ENCODE measurements around the gene TEK.

The TEK gene

GRCh38 chr9:27118916-27119315 is 9.9 kb downstream of the TEK start:
- DNase-seq (ENCODE audit: low read depth in 2 of 3, low spot score in 2 of 3): no peak

GRCh38 chr9:27124151-27124550 is 15.1 kb downstream of the TEK start:
- DNase-seq (ENCODE audit: low read depth in 2 of 3, low spot score in 2 of 3): no peak

GRCh38 chr9:27125030-27125429 is 16.0 kb downstream of the TEK start:
- no peak for DNase-seq (ENCODE audit: low read depth in 2 of 3, low spot score in 2 of 3)

- no peak for DNase-seq (ENCODE audit: low read depth in 2 of 3, low spot score in 2 of 3)
These were observed 16.9 kb downstream of the TEK start for GRCh38 chr9:27125936-27126335.

- DNase-seq (ENCODE audit: low read depth in 2 of 3, low spot score in 2 of 3): no peak
These were observed 17.6 kb downstream of the TEK start for GRCh38 chr9:27126670-27127069.

GRCh38 chr9:27129221-27129620 is 20.2 kb downstream of the TEK start:
- DNase-seq (ENCODE audit: low read depth in 2 of 3, low spot score in 2 of 3): no peak

GRCh38 chr9:27131731-27132130 is 22.7 kb downstream of the TEK start:
- DNase-seq (ENCODE audit: low read depth in 2 of 3, low spot score in 2 of 3): no peak

GRCh38 chr9:27133817-27134216 is 24.8 kb downstream of the TEK start:
- no peak for DNase-seq (ENCODE audit: low read depth in 2 of 3, low spot score in 2 of 3)

- no peak for DNase-seq (ENCODE audit: low read depth in 2 of 3, low spot score in 2 of 3)
These were observed 33.4 kb downstream of the TEK start for GRCh38 chr9:27142299-27142930.

GRCh38 chr9:27145143-27145542 is 36.1 kb downstream of the TEK start:
- no peak for DNase-seq (ENCODE audit: low read depth in 2 of 3, low spot score in 2 of 3)

- no peak for DNase-seq (ENCODE audit: low read depth in 2 of 3, low spot score in 2 of 3)
These were observed 40.6 kb downstream of the TEK start for GRCh38 chr9:27149651-27150050.

GRCh38 chr9:27150746-27151406 is 41.9 kb downstream of the TEK start:
- no peak for DNase-seq (ENCODE audit: low read depth in 2 of 3, low spot score in 2 of 3)

- DNase-seq (ENCODE audit: low read depth in 2 of 3, low spot score in 2 of 3): no peak
These were observed 42.8 kb downstream of the TEK start for GRCh38 chr9:27151693-27152404.

GRCh38 chr9:27152405-27152718 is 43.3 kb downstream of the TEK start:
- no peak for DNase-seq (ENCODE audit: low read depth in 2 of 3, low spot score in 2 of 3)

- no peak for DNase-seq (ENCODE audit: low read depth in 2 of 3, low spot score in 2 of 3)
These were observed 45.9 kb downstream of the TEK start for GRCh38 chr9:27154908-27155307.

GRCh38 chr9:27157097-27157496 is 48.1 kb downstream of the TEK start:
- DNase-seq (ENCODE audit: low read depth in 2 of 3, low spot score in 2 of 3): no peak

- no peak for DNase-seq (ENCODE audit: low read depth in 2 of 3, low spot score in 2 of 3)
These were observed 48.7 kb downstream of the TEK start for GRCh38 chr9:27157736-27158135.

GRCh38 chr9:27160636-27161035 is 51.6 kb downstream of the TEK start:
- no peak for DNase-seq (ENCODE audit: low read depth in 2 of 3, low spot score in 2 of 3)

- no peak for DNase-seq (ENCODE audit: low read depth in 2 of 3, low spot score in 2 of 3)
These were observed 53.0 kb downstream of the TEK start for GRCh38 chr9:27162045-27162444.

- no peak for DNase-seq (ENCODE audit: low read depth in 2 of 3, low spot score in 2 of 3)
These were observed 56.0 kb downstream of the TEK start for GRCh38 chr9:27165068-27165467.

GRCh38 chr9:27165670-27166069 is 56.6 kb downstream of the TEK start:
- no peak for DNase-seq (ENCODE audit: low read depth in 2 of 3, low spot score in 2 of 3)

- DNase-seq (ENCODE audit: low read depth in 2 of 3, low spot score in 2 of 3): no peak
These were observed 59.5 kb downstream of the TEK start for GRCh38 chr9:27168496-27168895.

- DNase-seq (ENCODE audit: low read depth in 2 of 3, low spot score in 2 of 3): no peak
These were observed 59.9 kb downstream of the TEK start for GRCh38 chr9:27168951-27169350.
